ENCODE results near the gene IGF2BP1. TPM values are rescaled to one million over a fixed set of nuclear protein-coding genes. Genes with fewer than 3 reads are reported as not detected.

The IGF2BP1 gene
- total and polyA plus RNA-seq, 4 donors = 1.4 to 7.5 (median 6.5) TPM

- Histone ChIP-seq H3K36me3 (ENCODE audit: control insufficient read depth, insufficient read depth, low read length) (no peaks in the 10 kb centered on the region), H3K4me3 (ENCODE audit: low read depth, low read length) (peak overlapping the region; percentile 56), H3K27me3 (ENCODE audit: control insufficient read depth, insufficient read depth, low read length) (peaks cover 51% of the 10 kb centered on the region), H3K27ac (ENCODE audit: low read depth, low read length) (no peak overlapping the region), H3K9me3 (ENCODE audit: control insufficient read depth, insufficient read depth, low read length) (no peaks in the 10 kb centered on the region), H3K4me1 (ENCODE audit: control insufficient read depth, insufficient read depth, low read length) (peaks cover 33% of the 10 kb centered on the region)
- peak in 2 of 6 donors; percentile 55 to 61 for DNase-seq (ENCODE audit: low read depth in 4 of 6, low spot score in 6 of 6)
- 0% methylated on average over 28 of the region's 46 CpGs for WGBS (ENCODE audit: insufficient coverage)
Measured at GRCh38 chr17:48995304-48995973, 1.7 kb upstream of the IGF2BP1 start.

- Histone ChIP-seq H3K4me3 (ENCODE audit: low read depth, low read length) (peak overlapping the region; percentile 56), H3K9me3 (ENCODE audit: control insufficient read depth, insufficient read depth, low read length) (no peaks in the 10 kb centered on the region), H3K36me3 (ENCODE audit: control insufficient read depth, insufficient read depth, low read length) (no peaks in the 10 kb centered on the region), H3K4me1 (ENCODE audit: control insufficient read depth, insufficient read depth, low read length) (peaks cover 33% of the 10 kb centered on the region), H3K27ac (ENCODE audit: low read depth, low read length) (peak overlapping the region; percentile 33), H3K27me3 (ENCODE audit: control insufficient read depth, insufficient read depth, low read length) (peaks cover 45% of the 10 kb centered on the region)
- DNase-seq (ENCODE audit: low read depth in 4 of 6, low spot score in 6 of 6) = peak in 2 of 6 donors; percentile 73 to 91
- WGBS (ENCODE audit: insufficient coverage) = under 1% methylated on average over 48 of the region's 66 CpGs
Measured at GRCh38 chr17:48995974-48996721, 1.0 kb upstream of the IGF2BP1 start.

- H3K4me3 ChIP-seq (ENCODE audit: low read depth, low read length) = peak overlapping the region; percentile 56
- H3K27ac ChIP-seq (ENCODE audit: low read depth, low read length) = peak overlapping the region; percentile 87
- peaks cover 41% of the 10 kb centered on the region for H3K27me3 ChIP-seq (ENCODE audit: control insufficient read depth, insufficient read depth, low read length)
- H3K36me3 ChIP-seq (ENCODE audit: control insufficient read depth, insufficient read depth, low read length) = no peaks in the 10 kb centered on the region
- no peak for DNase-seq (ENCODE audit: low read depth in 4 of 6, low spot score in 6 of 6)
- peaks cover 33% of the 10 kb centered on the region for H3K4me1 ChIP-seq (ENCODE audit: control insufficient read depth, insufficient read depth, low read length)
- 0% methylated on average over 10 of the region's 23 CpGs for WGBS (ENCODE audit: insufficient coverage)
- no peaks in the 10 kb centered on the region for H3K9me3 ChIP-seq (ENCODE audit: control insufficient read depth, insufficient read depth, low read length)
Measured at GRCh38 chr17:48996722-48997102, 473 bp upstream of the IGF2BP1 start.

GRCh38 chr17:48997827-48998586 is 822 bp downstream of the IGF2BP1 start:
- under 1% methylated on average over 53 of the region's 63 CpGs for WGBS (ENCODE audit: insufficient coverage)

GRCh38 chr17:48998587-48999440 is 1.6 kb downstream of the IGF2BP1 start:
- peaks cover 33% of the 10 kb centered on the region for H3K4me1 ChIP-seq (ENCODE audit: control insufficient read depth, insufficient read depth, low read length)
- WGBS (ENCODE audit: insufficient coverage) = 0% methylated on average over 13 of the region's 25 CpGs
- peaks cover 34% of the 10 kb centered on the region for H3K27me3 ChIP-seq (ENCODE audit: control insufficient read depth, insufficient read depth, low read length)
- H3K36me3 ChIP-seq (ENCODE audit: control insufficient read depth, insufficient read depth, low read length) = no peaks in the 10 kb centered on the region
- H3K27ac ChIP-seq (ENCODE audit: low read depth, low read length) = peak overlapping the region; percentile 87
- DNase-seq (ENCODE audit: low read depth in 4 of 6, low spot score in 6 of 6) = peak in 2 of 6 donors; percentile 39 to 59
- H3K4me3 ChIP-seq (ENCODE audit: low read depth, low read length) = peak overlapping the region; percentile 56
- H3K9me3 ChIP-seq (ENCODE audit: control insufficient read depth, insufficient read depth, low read length) = no peaks in the 10 kb centered on the region

More at GRCh38 chr17:48997827-48998586, 822 bp downstream of the IGF2BP1 start:
- peaks cover 33% of the 10 kb centered on the region for H3K4me1 ChIP-seq (ENCODE audit: control insufficient read depth, insufficient read depth, low read length)
- H3K9me3 ChIP-seq (ENCODE audit: control insufficient read depth, insufficient read depth, low read length) = no peaks in the 10 kb centered on the region
- peak overlapping the region; percentile 87 for H3K27ac ChIP-seq (ENCODE audit: low read depth, low read length)
- peaks cover 35% of the 10 kb centered on the region for H3K27me3 ChIP-seq (ENCODE audit: control insufficient read depth, insufficient read depth, low read length)
- peak in 2 of 6 donors; percentile 67 to 71 for DNase-seq (ENCODE audit: low read depth in 4 of 6, low spot score in 6 of 6)
- H3K4me3 ChIP-seq (ENCODE audit: low read depth, low read length) = peak overlapping the region; percentile 56
- H3K36me3 ChIP-seq (ENCODE audit: control insufficient read depth, insufficient read depth, low read length) = no peaks in the 10 kb centered on the region

GRCh38 chr17:49000943-49001342 is 3.8 kb downstream of the IGF2BP1 start:
- peaks cover 27% of the 10 kb centered on the region for H3K4me1 ChIP-seq (ENCODE audit: control insufficient read depth, insufficient read depth, low read length)
- no CpG with 5 or more reads among the region's 1 CpG for whole genome bisulfite sequencing (ENCODE audit: insufficient coverage)
- no peaks in the 10 kb centered on the region for H3K9me3 ChIP-seq (ENCODE audit: control insufficient read depth, insufficient read depth, low read length)
- no peak for DNase-seq (ENCODE audit: low read depth in 4 of 6, low spot score in 6 of 6)
- peaks cover 17% of the 10 kb centered on the region for H3K27me3 ChIP-seq (ENCODE audit: control insufficient read depth, insufficient read depth, low read length)
- H3K4me3 ChIP-seq (ENCODE audit: low read depth, low read length) = no peak overlapping the region
- H3K36me3 ChIP-seq (ENCODE audit: control insufficient read depth, insufficient read depth, low read length) = no peaks in the 10 kb centered on the region
- no peak overlapping the region for H3K27ac ChIP-seq (ENCODE audit: low read depth, low read length)

GRCh38 chr17:49001671-49002070 is 4.5 kb downstream of the IGF2BP1 start:
- no peak for DNase-seq (ENCODE audit: low read depth in 4 of 6, low spot score in 6 of 6)
- Histone ChIP-seq H3K27ac (ENCODE audit: low read depth, low read length) (no peak overlapping the region), H3K4me3 (ENCODE audit: low read depth, low read length) (no peak overlapping the region), H3K4me1 (ENCODE audit: control insufficient read depth, insufficient read depth, low read length) (peaks cover 20% of the 10 kb centered on the region), H3K36me3 (ENCODE audit: control insufficient read depth, insufficient read depth, low read length) (no peaks in the 10 kb centered on the region), H3K27me3 (ENCODE audit: control insufficient read depth, insufficient read depth, low read length) (peaks cover 9% of the 10 kb centered on the region), H3K9me3 (ENCODE audit: control insufficient read depth, insufficient read depth, low read length) (no peaks in the 10 kb centered on the region)

GRCh38 chr17:49002331-49002730 is 5.1 kb downstream of the IGF2BP1 start:
- WGBS (ENCODE audit: insufficient coverage) = no CpG with 5 or more reads among the region's 2 CpGs

GRCh38 chr17:49002766-49003165 is 5.6 kb downstream of the IGF2BP1 start:
- peaks cover 14% of the 10 kb centered on the region for H3K4me1 ChIP-seq (ENCODE audit: control insufficient read depth, insufficient read depth, low read length)
- DNase-seq (ENCODE audit: low read depth in 4 of 6, low spot score in 6 of 6) = no peak
- no peak overlapping the region for H3K4me3 ChIP-seq (ENCODE audit: low read depth, low read length)
- no peaks in the 10 kb centered on the region for H3K9me3 ChIP-seq (ENCODE audit: control insufficient read depth, insufficient read depth, low read length)
- H3K27me3 ChIP-seq (ENCODE audit: control insufficient read depth, insufficient read depth, low read length) = peaks cover 4% of the 10 kb centered on the region
- no peak overlapping the region for H3K27ac ChIP-seq (ENCODE audit: low read depth, low read length)
- no peaks in the 10 kb centered on the region for H3K36me3 ChIP-seq (ENCODE audit: control insufficient read depth, insufficient read depth, low read length)

More at GRCh38 chr17:49002331-49002730, 5.1 kb downstream of the IGF2BP1 start:
- H3K4me3 ChIP-seq (ENCODE audit: low read depth, low read length) = no peak overlapping the region
- no peak overlapping the region for H3K27ac ChIP-seq (ENCODE audit: low read depth, low read length)
- H3K36me3 ChIP-seq (ENCODE audit: control insufficient read depth, insufficient read depth, low read length) = no peaks in the 10 kb centered on the region
- H3K4me1 ChIP-seq (ENCODE audit: control insufficient read depth, insufficient read depth, low read length) = peaks cover 14% of the 10 kb centered on the region
- peaks cover 5% of the 10 kb centered on the region for H3K27me3 ChIP-seq (ENCODE audit: control insufficient read depth, insufficient read depth, low read length)
- DNase-seq (ENCODE audit: low read depth in 4 of 6, low spot score in 6 of 6) = no peak
- no peaks in the 10 kb centered on the region for H3K9me3 ChIP-seq (ENCODE audit: control insufficient read depth, insufficient read depth, low read length)

All from spinal cord (tissue), 10 donors.